HG03575 (cell line): ENCODE measurements around the gene PARP11.

Experiments
- ATAC-seq: cut with Tn5 transposase; IDR thresholded peaks from one replicate; pipeline ENCODE4 v1.9.1; 2021; ENCODE audit not compliant: unreplicated experiment, insufficient number of reproducible peaks, low FRiP score; ENCODE audit errors: extremely low read depth

Gene PARP11

GRCh38 chr12:3872800-3873636 is at the start of gene PARP11:
Gene PARP11, minus strand, starts transcription at chr12:3873399. Its CDS starts 170 bp downstream, at chr12:3873229.
- ATAC-seq: peak; percentile 46

- no peak for ATAC-seq
Measured at GRCh38 chr12:3922033-3922432, 48.8 kb upstream of the PARP11 start.

GRCh38 chr12:3921526-3921925 is 48.3 kb upstream of the PARP11 start:
- ATAC-seq: no peak

GRCh38 chr12:3921151-3921471 is 47.9 kb upstream of the PARP11 start:
- no peak for ATAC-seq

GRCh38 chr12:3920351-3921150 is 47.4 kb upstream of the PARP11 start:
- no peak for ATAC-seq

- ATAC-seq: no peak
Measured at GRCh38 chr12:3913278-3913677, 40.1 kb upstream of the PARP11 start.

- no peak for ATAC-seq
Measured at GRCh38 chr12:3912863-3913262, 39.7 kb upstream of the PARP11 start.

GRCh38 chr12:3911409-3911808 is 38.2 kb upstream of the PARP11 start:
- no peak for ATAC-seq

- ATAC-seq: no peak
Measured at GRCh38 chr12:3905664-3906063, 32.5 kb upstream of the PARP11 start.

- ATAC-seq: no peak
Measured at GRCh38 chr12:3904999-3905398, 31.8 kb upstream of the PARP11 start.

GRCh38 chr12:3902921-3903320 is 29.7 kb upstream of the PARP11 start:
- no peak for ATAC-seq

- ATAC-seq: no peak
Measured at GRCh38 chr12:3901116-3901515, 27.9 kb upstream of the PARP11 start.

- no peak for ATAC-seq
Measured at GRCh38 chr12:3898756-3899155, 25.6 kb upstream of the PARP11 start.

GRCh38 chr12:3897371-3897971 is 24.3 kb upstream of the PARP11 start:
- ATAC-seq: no peak

GRCh38 chr12:3896801-3897351 is 23.7 kb upstream of the PARP11 start:
- ATAC-seq: no peak

GRCh38 chr12:3896356-3896755 is 23.2 kb upstream of the PARP11 start:
- ATAC-seq: no peak

GRCh38 chr12:3892631-3893030 is 19.4 kb upstream of the PARP11 start:
- ATAC-seq: no peak

GRCh38 chr12:3891201-3891600 is 18.0 kb upstream of the PARP11 start:
- ATAC-seq: no peak

- ATAC-seq: no peak
Measured at GRCh38 chr12:3888659-3889058, 15.5 kb upstream of the PARP11 start.
